Esophagus muscularis mucosa (tissue), 4 donors: ENCODE results near the gene MCF2L2. TPM values are rescaled to one million over a fixed set of nuclear protein-coding genes. Genes with fewer than 3 reads are reported as not detected.
A peak's percentile ranks its signal among the peaks of the same experiment; 100 is the strongest.

Experiments
- DNase-seq: peaks from one replicate; pipeline ENCODE4 v3.0.0-alpha.2; 2017; ENCODE audit errors: extremely low spot score
- H3K27ac ChIP-seq, 4 donors: fragments of 200-600 bp; sonication (generic); replicated peaks in 1 of 4; 1 replicate in 3 of 4; 2 replicates in 1 of 4; pipeline ENCODE4 v1.5.1; 2016 to 2019; ENCODE audit warnings: mild to moderate bottlenecking in 1 of 4
- H3K27me3 ChIP-seq, 4 donors: fragments of 200-600 bp; sonication (generic); one replicate each; pipeline versions ENCODE4 v1.5.1 to v1.6.0; 2016 to 2019
- H3K36me3 ChIP-seq, 4 donors: fragments of 200-600 bp; sonication (generic); one replicate each; pipeline ENCODE4 v1.5.1; 2016 to 2019
- H3K4me1 ChIP-seq, 4 donors: fragments of 200-600 bp; sonication (generic); one replicate each; pipeline ENCODE4 v1.5.1; 2016 to 2019
- H3K4me3 ChIP-seq, 4 donors: fragments of 200-600 bp; sonication (generic); 1 replicate in 2 of 4; 2 replicates in 2 of 4; pipeline ENCODE4 v1.5.1; 2016 to 2019; ENCODE audit warnings: mild to moderate bottlenecking in 4 of 4, moderate library complexity in 1 of 4
- H3K9me3 ChIP-seq, 4 donors: fragments of 200-600 bp; sonication (generic); 1 replicate in 3 of 4; 2 replicates in 1 of 4; pipeline ENCODE4 v1.5.1; 2016 to 2019
- CTCF ChIP-seq, 3 experiments: fragments of 200-600 bp in 2 of 3; fragments of 450-650 bp in 1 of 3; sonication (generic) in 2 of 3; IDR thresholded peaks; one replicate each; pipeline ENCODE4 v1.5.1; 2017 to 2019; ENCODE audit warnings: antibody characterized with exemption in 3 of 3, mild to moderate bottlenecking in 2 of 3, moderate library complexity in 1 of 3
- EP300 ChIP-seq: sonication (generic); formaldehyde crosslinking; IDR thresholded peaks from one replicate; pipeline ENCODE4 v1.6.1; 2017; ENCODE audit warnings: antibody characterized with exemption
- POLR2A ChIP-seq: fragments of 450-650 bp; IDR thresholded peaks from one replicate; pipeline ENCODE4 v1.6.1; 2017; ENCODE audit warnings: antibody characterized with exemption, moderate library complexity, mild to moderate bottlenecking, low read depth
- POLR2AphosphoS5 ChIP-seq, 2 donors: sonication (generic); formaldehyde crosslinking; IDR thresholded peaks; one replicate each; pipeline ENCODE4 v1.6.1; 2017; ENCODE audit warnings: antibody characterized with exemption in 2 of 2
- WGBS: methylation state at CpG from one replicate; pipeline ENCODE4 v1.1.5; 2018; 5-methylcytosine and 5-hydroxymethylcytosine counted together
- intact Hi-C: fragments of 100-400 bp; cut with DNase I; formaldehyde crosslinking; loops from one replicate; pipeline ENCODE4 v1.15.1; 2023
- total RNA-seq, 4 donors: library from RNA; depleted of rRNA; stranded (reverse); fragments of >200 nt; gene quantifications; one replicate each; pipeline versions ENCODE4 v1.1.0 to v1.2.1, GENCODE V29; 2016

MCF2L2 gene
- total RNA-seq, 4 donors from 2014 or later, result 0.99 to 3.3 (median 1.3) TPM

- TF ChIP-seq EP300 (no peak), CTCF (IDR thresholded peaks at IDR 0.05) (no peak), POLR2AphosphoS5 (IDR thresholded peaks at IDR 0.05) (no peak), POLR2A (no peak)
- intact Hi-C loops, result no loop called here
- no peak overlapping the region for H3K4me3 ChIP-seq
- peaks cover 0 to 7% (median 0%) of the 10 kb centered on the region in 4 donors for H3K4me1 ChIP-seq
- peak overlapping the region in 1 of 4 donors; percentile 50 for H3K27ac ChIP-seq
- no peaks in the 10 kb centered on the region for H3K27me3 ChIP-seq
- no peaks in the 10 kb centered on the region for H3K36me3 ChIP-seq
- 68% methylated on average over 12 of the region's 12 CpGs for WGBS
- H3K9me3 ChIP-seq, result no peaks in the 10 kb centered on the region
- DNase-seq, result no peak
Observed at GRCh38 chr3:183212096-183212495, 216.3 kb downstream of the MCF2L2 start.

- Histone ChIP-seq H3K4me3 (no peak overlapping the region), H3K27ac (peak overlapping the region in 3 of 4 donors; percentile 9 to 50 (median 34)), H3K27me3 (no peaks in the 10 kb centered on the region), H3K4me1 (peaks cover 0 to 7% (median 0%) of the 10 kb centered on the region in 4 donors), H3K36me3 (no peaks in the 10 kb centered on the region), H3K9me3 (no peaks in the 10 kb centered on the region)
- TF ChIP-seq EP300 (no peak), POLR2A (no peak), POLR2AphosphoS5 (IDR thresholded peaks at IDR 0.05) (peak; percentile 47 to 67), CTCF (IDR thresholded peaks at IDR 0.05) (no peak)
- 81% methylated on average over 13 of the region's 13 CpGs for WGBS
- intact Hi-C loops, result no loop called here
- no peak for DNase-seq
Observed at GRCh38 chr3:183211352-183211751, 217.1 kb downstream of the MCF2L2 start.

GRCh38 chr3:183210862-183211341 is 217.5 kb downstream of the MCF2L2 start:
- 62% methylated on average over 9 of the region's 9 CpGs for WGBS
- Histone ChIP-seq H3K9me3 (no peaks in the 10 kb centered on the region), H3K4me1 (peaks cover 0 to 7% (median 0%) of the 10 kb centered on the region in 4 donors), H3K36me3 (no peaks in the 10 kb centered on the region), H3K4me3 (no peak overlapping the region), H3K27me3 (no peaks in the 10 kb centered on the region), H3K27ac (peak overlapping the region in 3 of 4 donors; percentile 9 to 40 (median 34))
- no peak for DNase-seq
- no peak for TF ChIP-seq CTCF (IDR thresholded peaks at IDR 0.05)
- TF ChIP-seq POLR2A, result no peak
- no peak for TF ChIP-seq EP300
- TF ChIP-seq POLR2AphosphoS5 (IDR thresholded peaks at IDR 0.05), result no peak
- intact Hi-C loops, result no loop called here

GRCh38 chr3:183210341-183210740 is 218.1 kb downstream of the MCF2L2 start:
- TF ChIP-seq POLR2AphosphoS5 (IDR thresholded peaks at IDR 0.05) (no peak), CTCF (IDR thresholded peaks at IDR 0.05) (no peak), POLR2A (no peak), EP300 (no peak)
- peak overlapping the region in 2 of 4 donors; percentile 34 to 40 for H3K27ac ChIP-seq
- no peaks in the 10 kb centered on the region for H3K36me3 ChIP-seq
- no peaks in the 10 kb centered on the region for H3K9me3 ChIP-seq
- H3K4me3 ChIP-seq, result no peak overlapping the region
- no peaks in the 10 kb centered on the region for H3K27me3 ChIP-seq
- H3K4me1 ChIP-seq, result peaks cover 0 to 7% (median 0%) of the 10 kb centered on the region in 4 donors
- no peak for DNase-seq
- intact Hi-C loops, result no loop called here
- WGBS, result 69% methylated on average over 5 of the region's 5 CpGs

GRCh38 chr3:183208800-183209199 is 219.6 kb downstream of the MCF2L2 start:
- no peak for TF ChIP-seq CTCF (IDR thresholded peaks at IDR 0.05)
- no peak for TF ChIP-seq POLR2A
- Histone ChIP-seq H3K9me3 (peaks cover 0 to 2% (median 0%) of the 10 kb centered on the region in 4 donors), H3K36me3 (no peaks in the 10 kb centered on the region), H3K27me3 (no peaks in the 10 kb centered on the region), H3K4me3 (no peak overlapping the region), H3K4me1 (peaks cover 0 to 7% (median 0%) of the 10 kb centered on the region in 4 donors), H3K27ac (no peak overlapping the region)
- 89% methylated on average over 2 of the region's 2 CpGs for WGBS
- intact Hi-C loops, result no loop called here
- no peak for DNase-seq
